NCI-H510A treated with DMSO at 0.1 percent for 48 hours (cell line): Measurements from ENCODE around the gene AKAP13.
"Not testable (repeated sequence)": the region's sequence is repeated elsewhere in the genome, so short reads cannot be mapped to it uniquely, and the experiment has no call there.

ENCODE experiments used
- DNase-seq: peaks from one replicate; lab custom pipeline; 2025; lab: John Stamatoyannopoulos, UW

The AKAP13 gene

DNA sequence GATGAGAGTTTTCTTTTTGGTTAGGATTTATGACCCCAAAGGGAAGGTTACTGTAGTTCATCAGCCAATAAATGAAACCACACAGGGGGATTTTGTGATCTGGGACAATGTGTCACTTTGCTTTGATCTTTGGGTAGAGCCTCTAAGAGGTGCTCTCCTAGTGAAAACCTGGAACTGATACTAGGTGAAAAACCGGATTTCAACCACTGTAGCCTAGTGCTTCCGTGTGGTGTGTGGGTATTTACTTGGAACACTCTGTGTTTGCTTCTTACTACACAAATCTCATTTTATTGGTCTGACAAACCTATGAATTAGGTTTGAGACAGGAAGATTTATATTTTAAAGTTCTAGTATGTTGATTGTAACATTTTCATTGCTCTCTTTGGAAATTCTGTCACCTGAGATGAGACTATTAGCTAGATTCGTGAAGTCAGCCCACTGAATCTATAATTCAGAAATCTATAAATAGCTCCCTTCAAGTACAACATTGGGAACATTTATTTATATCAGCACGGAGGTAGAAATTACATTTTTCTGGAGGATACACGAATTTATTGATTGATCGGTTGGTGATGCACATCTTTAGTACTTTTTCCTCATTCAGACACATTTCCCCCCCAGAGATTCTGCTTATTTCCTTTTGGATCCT is 119.8 kb downstream of the AKAP13 start:
- DNase-seq: no peak

DNA sequence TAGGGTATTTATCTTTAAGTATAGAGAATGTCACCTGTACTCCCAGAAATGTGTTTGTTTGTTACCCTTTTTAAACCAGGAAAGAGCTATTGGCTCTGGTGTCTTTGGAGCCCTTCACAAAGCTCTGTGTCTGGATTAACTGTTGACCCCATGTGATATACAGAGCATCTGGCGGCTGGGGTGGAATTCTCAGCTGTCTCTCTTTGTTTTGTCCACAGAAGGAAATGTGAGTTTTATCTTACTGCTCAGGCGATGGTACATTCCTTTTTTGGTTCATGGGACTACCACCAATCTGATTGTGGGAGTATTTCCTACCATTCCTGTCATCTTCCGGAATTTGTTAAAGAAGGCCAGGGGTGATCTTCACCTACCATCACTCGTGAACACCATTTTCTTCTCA is 120.3 kb downstream of the AKAP13 start:
- no peak for DNase-seq

DNA sequence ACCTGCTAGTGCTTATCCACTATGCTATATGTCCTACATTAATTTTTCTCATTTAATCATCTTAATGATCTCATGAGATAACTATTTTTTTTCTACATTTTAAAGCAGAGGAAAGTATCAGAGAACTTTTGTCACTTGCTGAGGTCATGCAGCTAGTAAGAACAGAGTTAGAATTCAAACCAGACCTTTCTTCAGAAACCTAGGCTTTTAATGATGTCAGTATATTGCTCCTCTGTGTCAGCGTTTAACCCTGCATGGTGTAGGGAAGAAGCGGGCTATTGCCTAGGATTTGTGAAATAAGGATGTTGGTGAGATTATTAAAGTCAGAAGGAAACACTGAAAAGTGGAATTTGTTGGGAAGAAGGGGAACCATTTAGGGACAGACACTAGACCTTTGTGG is 121.2 kb downstream of the AKAP13 start:
- DNase-seq: no peak

DNA sequence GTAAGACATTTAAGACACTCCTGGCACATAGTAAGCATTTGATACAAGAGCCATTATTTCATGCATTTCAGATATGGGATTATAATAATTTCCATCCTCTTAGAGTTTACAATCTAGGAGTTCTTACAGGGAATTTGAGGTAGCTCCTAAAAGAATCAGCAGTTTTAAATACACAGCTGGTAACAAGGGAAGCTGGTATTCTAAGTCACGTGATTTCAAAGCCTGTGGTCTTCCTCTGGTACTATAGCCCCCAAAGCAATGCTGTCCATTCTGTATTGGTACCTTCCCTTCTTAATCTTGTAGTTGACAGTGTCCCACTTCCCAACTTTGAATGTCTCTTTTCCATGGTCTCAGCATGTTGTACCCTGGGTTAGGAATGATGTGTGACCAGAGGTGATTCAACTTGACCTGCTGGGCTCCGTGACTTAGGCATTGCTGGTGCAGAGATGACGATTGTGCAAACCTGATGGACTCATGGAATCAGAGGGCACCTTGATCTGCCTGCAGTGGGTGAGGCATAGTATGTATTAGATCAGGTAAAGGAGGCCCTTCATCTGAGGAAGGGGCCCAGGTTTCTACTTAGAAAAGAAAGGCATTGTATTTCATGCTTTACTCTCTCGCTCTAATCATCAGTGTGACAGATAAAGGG is 122.9 kb downstream of the AKAP13 start:
- no peak for DNase-seq

DNA sequence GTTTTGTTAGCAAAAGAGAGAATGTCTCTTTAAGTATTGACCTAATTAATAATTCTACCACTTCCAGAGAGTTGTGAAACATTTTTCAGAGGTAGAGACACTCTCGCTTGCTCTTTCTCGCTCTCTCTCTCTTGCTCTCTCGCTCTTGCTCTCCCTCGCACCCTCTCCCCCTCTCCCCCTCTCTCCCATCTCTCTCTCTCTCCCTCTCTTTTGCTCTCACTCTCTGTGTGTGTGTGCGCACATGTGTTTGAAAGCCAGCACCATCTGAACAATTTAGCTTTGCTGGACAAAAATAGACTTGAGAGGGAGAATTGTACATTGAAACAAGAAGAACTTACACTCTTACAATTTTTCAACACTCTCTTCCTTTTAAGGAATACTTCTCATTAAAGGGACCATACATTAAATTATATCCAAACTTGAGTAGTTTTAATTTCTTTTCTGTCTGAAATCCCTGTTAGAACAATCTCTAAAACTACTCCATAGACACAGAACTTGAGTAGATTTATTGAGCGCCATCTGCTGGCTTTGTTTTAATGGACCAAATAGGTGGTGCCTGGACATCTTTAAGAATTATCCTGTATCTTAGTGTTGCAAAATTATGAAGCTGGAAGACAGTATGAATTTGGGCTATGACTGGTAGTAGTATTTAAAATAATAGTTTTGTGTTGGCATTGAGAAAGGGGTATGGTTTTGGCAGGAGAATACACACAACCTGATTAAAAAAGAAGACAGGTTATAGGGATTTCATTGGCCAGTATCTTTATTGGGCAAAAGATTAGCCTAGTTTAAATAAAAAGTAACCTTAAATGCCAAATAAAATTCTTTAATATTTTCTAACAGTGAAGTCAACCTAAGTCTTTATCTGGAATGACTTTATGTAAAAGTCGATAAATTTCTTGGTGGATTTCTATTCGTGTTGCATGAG is 124.6 kb downstream of the AKAP13 start:
- DNase-seq: peak; percentile 25

DNA sequence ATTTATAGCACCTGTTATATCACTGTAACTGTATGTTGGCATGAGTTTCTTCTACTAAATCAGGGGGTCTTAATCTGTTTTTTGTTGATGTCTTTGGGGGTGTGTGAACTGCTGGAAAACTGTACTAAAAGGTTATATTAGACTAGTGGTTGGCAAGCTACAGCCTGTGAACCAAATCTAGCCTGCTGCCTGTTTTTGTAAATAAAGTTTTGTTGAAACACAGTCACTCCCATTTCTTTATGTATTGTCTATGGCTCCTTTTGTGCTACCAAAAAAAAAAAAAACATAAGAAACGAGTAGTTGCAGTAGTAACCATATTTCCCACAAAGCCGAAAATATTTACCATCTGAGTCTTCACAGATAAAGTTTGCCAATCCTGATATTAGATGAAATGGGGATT is 126.7 kb downstream of the AKAP13 start:
- DNase-seq: no peak

DNA sequence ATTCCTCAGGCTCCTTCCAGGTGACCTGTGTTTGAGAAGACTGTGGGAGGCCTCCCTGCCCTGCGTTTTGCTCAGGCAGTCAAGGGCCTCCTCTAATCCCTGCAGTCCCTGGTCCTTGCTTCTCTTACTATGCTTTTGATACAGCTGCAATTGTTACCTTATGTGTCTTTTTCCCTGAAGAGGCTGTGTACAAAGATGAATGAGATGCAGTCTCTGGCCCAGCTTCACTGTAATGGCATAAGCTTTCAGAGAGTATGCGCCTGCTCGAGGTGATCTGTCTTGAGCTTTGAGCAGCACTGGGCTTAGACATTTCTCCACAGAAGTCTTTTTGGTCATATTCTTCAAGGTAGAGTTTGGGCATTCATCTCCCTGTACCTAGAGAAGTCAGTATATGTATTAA is 129.6 kb downstream of the AKAP13 start:
- no peak for DNase-seq

DNA sequence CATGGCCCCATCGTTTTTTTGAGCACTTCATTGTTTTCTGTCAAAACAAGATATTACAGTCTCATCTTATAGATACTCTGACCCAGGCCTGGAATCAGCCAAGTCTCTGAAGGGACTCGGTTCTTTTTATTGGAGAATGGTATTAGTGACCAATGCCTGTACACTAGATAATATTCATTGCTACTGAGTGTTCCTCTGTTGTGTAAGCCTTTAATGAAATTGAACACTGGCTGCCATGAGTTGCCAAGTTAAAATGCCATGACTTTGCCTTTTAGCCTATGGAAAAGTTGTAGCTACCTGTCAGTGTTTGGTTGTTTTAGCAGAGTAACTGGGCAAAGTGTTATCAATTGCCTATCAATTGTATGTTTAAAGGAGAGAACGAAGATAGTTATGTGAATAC is 134.0 kb downstream of the AKAP13 start:
- no peak for DNase-seq

DNA sequence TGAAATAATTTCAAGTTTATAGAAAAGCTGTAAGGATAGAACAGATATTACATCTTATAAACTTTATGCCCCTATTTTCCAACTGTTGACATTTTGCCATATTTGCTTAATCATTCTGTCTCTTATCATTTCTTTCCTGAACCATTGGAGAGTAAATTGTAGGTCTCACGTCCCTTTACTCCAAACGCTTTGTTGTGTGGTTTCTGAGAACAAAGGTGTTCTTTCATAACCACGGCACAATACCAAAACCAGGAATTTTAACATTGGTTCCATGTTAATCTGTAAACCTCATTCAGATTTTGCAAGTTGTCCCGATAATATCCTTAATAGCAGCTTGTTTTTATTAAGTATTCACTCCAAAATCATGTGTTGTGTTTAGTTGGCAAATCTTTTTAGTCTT is 134.8 kb downstream of the AKAP13 start:
- no peak for DNase-seq

DNA sequence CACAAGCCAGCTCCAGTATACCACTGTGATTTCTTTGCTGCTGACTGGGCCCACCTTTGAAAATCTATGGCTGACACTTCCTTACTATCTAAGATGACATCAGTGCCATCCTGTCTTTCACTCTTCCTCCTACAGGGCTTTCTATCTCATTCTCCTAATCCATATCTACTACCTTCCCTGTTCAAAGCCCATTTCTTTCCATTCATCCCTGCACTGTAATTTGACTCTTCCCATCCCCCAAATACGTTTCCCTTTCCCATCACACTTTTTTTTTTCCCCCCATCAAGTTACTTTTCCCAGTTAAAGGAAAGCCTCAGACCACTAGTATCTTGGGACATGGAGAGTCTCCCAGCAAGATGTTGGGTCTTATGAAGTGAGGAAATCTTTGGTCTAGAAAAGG is 136.7 kb downstream of the AKAP13 start:
- no peak for DNase-seq

DNA sequence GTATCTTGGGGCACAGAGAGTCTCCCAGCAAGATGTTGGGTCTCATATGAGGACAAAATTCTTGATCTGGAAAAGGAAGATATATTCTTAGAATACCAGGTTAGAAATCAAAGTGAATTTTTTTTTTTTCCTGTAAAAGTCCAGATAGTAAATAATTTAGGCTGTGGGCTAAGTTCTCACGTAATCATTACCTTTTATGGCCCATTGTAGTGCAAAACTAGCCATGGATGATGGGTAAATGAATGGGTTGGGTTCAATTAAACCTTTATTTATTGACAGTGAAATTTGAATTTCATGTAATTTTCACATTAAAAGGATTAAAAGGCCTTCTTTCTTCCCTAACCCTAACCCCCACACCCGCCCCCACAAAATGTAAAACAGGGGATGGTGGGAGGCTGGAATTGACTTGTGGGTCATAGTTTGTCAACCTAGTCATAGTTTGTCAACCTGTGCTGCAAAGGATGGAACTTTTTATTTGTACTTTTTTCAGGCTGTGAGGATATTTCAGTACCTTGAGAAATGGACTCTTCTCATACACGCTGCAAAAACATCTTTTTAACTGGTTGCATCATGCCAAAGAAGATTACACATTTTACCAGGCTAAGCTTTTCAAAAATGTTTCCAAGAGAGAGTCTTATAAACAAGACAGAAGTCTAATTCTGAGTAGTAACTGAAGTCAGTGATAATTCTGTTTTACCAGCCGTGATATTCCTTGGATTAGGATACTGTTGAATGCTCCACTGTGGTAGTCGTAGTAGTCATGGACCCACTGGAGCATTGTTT is 138.8 kb downstream of the AKAP13 start:
- DNase-seq: no peak

DNA sequence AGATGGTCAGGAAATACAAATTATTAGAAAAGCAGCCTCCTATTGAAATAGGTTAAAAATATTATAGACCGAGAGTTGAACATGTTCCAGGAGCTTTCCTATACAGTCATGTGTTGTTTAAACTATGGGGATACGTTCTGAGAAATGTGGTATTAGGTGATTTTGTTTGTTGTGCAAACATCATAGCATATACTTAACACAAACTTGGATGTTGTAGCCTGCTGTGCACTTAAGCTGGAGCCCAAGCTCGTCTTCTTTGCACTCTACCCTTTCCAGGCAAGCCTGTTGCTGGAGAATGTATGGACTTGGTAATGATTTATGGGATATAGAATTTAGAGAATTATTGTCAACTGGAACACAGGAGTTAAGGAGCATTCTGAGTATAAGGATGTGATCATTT is 140.2 kb downstream of the AKAP13 start:
- no peak for DNase-seq

DNA sequence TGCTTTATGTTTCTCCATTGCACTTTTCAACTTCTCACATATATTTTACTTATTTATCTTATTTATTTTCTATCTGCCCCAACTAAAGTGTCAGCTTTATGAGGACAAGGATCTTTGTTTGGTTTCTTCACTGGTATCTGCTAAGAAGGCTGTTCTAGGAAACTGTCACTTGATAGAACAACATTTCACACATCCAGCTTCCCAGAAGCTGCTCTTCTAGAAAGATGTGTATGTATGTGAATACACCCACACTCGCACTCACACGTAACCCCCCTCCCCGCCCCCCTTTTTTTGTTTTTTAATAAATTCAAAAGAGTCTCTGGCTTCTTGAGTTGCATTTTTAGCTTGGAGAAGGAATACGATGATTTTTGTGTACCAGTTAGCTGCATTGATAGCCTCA is 143.1 kb downstream of the AKAP13 start:
- DNase-seq: no peak

DNA sequence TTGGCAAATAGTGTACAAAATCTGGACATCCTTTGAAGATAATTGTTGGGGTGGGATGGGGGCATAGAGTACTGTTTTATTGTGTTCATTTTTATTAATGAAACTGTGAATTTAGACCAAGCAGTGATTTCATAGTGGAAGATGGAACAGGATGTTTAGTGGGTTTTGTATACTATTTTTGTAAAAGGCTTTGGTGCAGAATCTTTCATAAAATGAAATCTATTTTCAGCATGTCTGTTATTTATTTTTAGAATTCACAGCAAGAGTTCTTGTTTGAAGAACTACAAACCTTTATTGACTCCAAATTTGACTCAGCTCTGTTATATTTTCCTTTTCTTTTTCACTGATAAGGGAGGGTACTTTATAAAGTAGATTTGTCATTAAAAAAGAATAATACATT is 145.4 kb downstream of the AKAP13 start:
- no peak for DNase-seq

DNA sequence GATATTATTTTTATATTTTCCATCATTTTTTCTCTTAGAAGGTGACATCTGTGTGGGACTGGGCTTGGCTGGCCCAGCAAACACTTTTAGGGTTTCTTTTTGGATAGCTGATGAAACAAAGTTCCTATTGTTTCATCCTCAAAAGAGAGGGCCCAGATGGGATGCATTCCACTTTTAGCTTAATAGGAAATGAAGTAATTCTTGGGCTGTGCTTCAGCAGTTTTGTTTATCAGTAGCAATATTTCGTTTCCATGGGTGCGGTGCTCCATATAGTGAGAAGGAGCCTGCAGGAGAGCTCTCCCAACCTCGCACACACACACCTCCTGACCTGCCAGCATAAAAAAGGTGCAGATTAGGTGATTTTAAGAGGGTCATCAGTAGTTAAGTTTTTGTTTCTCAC is 147.5 kb downstream of the AKAP13 start:
- DNase-seq: no peak

DNA sequence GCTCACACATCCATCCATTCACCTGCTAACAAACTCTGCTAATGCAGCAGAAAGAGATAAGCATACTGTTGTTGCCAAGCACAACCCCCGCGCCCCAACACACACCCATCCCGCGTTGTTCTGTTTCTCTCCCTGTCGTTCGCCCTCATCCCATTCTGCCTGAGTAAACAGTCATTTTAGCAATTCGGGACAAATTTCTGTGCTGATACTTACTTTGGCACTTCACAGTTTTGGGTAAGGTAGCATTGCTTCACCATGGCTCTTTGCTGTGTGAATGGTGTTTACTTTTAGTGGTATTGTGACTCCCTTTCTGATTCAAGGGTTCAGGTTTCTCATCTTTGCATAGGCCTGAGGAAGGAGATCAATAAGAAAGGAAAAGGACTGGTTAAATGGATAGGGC is 149.7 kb downstream of the AKAP13 start:
- no peak for DNase-seq

DNA sequence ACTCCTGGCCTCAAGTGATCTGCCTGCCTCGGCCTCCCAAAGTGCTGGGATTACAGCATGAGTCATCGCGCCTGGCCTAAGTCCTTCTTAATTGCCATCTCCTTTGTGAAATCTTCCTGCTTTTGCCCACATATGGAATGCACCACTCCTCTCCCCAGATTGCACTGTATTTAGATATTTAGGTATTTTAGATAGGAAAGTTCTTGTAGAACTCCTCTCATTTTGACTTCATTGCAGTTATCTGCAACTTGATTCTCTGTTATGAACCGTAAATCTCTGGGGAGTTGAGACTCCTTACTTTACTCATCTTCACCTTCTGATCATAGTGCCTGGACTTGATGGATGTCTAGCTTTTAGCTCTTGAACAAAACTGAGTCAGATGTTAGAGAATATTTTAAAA is 150.7 kb downstream of the AKAP13 start:
- no peak for DNase-seq

DNA sequence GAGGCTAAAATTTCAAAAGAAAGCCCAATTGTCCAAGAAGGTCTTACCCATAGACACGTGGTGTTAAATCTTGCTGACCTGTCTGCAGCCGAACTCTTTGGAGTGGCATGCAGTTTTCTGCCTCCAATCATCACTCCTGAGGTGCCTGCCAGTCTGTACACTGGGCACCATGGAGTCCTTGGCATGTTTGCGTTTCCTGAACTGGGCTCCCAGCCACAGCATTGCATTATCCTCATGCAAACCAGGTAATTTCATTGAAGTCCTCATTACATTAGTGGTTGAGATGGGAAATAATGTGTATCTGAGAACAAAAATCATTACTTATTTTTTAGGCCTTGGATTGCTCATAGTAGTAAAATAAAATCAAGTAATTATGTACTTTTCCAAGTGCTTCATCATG is 152.3 kb downstream of the AKAP13 start:
- DNase-seq: no peak

DNA sequence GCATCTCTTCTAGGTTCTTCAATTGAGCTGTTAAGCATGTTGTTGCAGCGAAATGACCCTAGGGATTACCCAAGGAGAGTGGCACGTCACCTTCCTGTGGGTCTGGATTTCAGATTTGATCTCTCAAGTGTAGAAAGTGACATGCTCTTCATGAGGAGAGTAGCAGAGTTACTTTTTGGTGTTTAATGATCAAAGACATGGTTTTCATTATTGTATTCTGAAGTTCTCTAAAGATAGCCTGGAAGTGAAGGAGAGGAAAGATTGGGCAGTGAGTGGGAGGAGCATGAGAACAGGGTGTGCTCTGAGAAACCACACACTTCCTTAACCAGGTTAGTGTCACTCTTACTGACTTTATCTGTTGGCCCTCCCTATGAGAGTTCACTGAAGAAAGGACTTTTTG is 153.6 kb downstream of the AKAP13 start:
- DNase-seq: no peak

DNA sequence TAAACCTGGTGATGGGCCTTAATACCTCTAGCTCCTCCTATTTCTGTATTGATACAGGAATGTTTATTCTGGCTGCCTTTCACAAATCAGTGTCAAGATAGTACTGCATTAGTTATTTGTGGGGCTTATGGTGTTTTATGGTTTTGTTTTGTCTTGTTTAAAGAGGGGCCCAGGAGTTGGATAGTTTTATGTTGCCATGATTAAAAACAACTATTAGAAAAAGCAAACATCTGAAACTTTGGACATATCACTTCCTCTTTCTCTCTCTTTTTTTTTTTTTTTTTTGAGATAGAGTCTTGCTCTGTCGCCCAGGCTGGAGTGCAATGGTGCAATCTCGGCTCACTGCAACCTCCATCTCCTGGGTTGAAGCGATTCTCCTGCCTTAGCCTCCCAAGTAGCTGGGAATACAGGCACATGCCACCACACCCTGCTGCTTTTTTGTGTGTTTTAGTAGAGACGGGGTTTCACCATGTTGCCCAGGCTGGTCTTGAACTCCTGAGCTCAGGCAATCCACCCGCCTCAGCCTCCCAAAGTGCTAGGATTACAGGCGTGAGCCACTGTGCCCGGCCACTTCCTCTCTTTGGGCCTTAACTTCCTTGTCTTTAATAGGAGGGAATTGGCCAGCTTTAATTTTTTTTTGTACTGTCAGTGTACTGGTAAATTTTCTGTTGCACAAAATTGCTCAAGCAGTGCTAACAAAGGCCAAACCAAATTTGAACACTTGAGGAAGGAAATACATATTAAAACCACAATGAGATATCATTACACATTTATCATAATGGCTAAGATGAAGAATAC is 155.3 kb downstream of the AKAP13 start:
- DNase-seq: not testable (repeated sequence)

DNA sequence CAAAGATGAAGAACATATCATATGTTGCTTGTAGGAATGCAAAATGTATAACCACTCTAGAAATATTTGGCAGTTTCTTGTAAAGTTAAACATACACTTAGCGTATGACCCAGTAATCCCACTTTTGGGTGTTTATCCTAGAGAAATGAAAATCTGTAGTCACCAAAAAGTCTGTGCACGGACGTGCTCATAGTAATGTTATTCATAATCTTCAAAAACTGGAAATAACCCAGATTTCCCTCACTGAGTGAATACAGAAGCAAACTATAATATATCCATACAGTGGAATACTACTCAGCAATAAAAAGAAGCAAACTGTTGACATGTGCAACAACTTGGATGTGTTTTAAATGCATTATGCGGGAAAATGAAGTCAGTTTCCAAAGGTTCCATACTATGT is 155.9 kb downstream of the AKAP13 start:
- DNase-seq: no peak

DNA sequence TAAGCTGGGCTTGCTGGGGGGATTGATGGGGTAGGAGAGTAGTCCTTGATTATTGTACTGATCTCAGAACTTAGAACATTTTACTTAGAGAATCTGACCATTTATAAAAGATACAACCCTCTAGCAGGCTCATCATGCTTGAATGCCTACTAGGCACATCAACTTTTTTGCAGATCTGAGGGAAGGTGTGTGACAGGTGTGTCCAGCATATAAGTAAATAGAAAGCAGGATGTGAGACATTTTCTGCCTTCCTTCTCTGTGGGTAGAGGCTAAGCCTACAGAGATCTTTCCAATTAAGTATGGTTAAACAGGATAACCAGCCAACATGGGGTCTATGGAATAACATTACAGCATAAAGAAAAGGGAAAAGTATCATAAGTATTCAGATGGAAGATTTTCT is 159.1 kb downstream of the AKAP13 start:
- peak; percentile 14 for DNase-seq
